CD8-positive, alpha-beta memory T cell (primary cell): ENCODE measurements around the gene DHX57. TPM values are rescaled to one million over a fixed set of nuclear protein-coding genes. Genes with fewer than 3 reads are reported as not detected.
A peak's percentile ranks its signal among the peaks of the same experiment; 100 is the strongest.

ENCODE experiments used
- CTCF ChIA-PET: fragments of 350-600 bp; sonication (Branson Sonifier 250); formaldehyde crosslinking; loops from one replicate; lab custom pipeline; 2021; ENCODE audit warnings: antibody characterized with exemption; lab: Charles Lee
- POLR2A ChIA-PET: fragments of 350-600 bp; sonication (Branson Sonifier 250); formaldehyde crosslinking; loops from one replicate; lab custom pipeline; 2021; ENCODE audit warnings: antibody characterized with exemption; lab: Charles Lee
- DNase-seq, 5 donors: peaks; one replicate each; pipeline versions ENCODE4 v3.0.0 to v3.0.0-alpha.2; 2020 to 2022; ENCODE audit warnings: mixed read lengths in 1 of 5
- H3K27ac ChIP-seq: one replicate; pipeline ENCODE4 v1.7.0; 2013; ENCODE audit warnings: low read depth, mild to moderate bottlenecking, low read length, moderate library complexity
- H3K27me3 ChIP-seq: 2 replicates; pipeline ENCODE4 v1.7.0; 2013; ENCODE audit warnings: low read length, mild to moderate bottlenecking; ENCODE audit not compliant: insufficient read depth, poor library complexity, severe bottlenecking
- H3K36me3 ChIP-seq: 2 replicates; pipeline ENCODE4 v1.7.0; 2013; ENCODE audit warnings: mild to moderate bottlenecking, low read length, moderate library complexity; ENCODE audit not compliant: insufficient read depth
- H3K4me1 ChIP-seq: 2 replicates; pipeline ENCODE4 v1.7.0; 2013; ENCODE audit warnings: mild to moderate bottlenecking, low read length, moderate library complexity; ENCODE audit not compliant: insufficient read depth
- H3K4me3 ChIP-seq: 2 replicates; pipeline ENCODE4 v1.7.0; 2013; ENCODE audit warnings: mild to moderate bottlenecking, low read length
- H3K9me3 ChIP-seq: 2 replicates; pipeline ENCODE4 v1.7.0; 2013; ENCODE audit warnings: mild to moderate bottlenecking, low read length
- H3K27ac Mint-ChIP-seq, 8 donors: one replicate each; pipeline ENCODE4 v1.8.0; 2020 to 2021; ENCODE audit warnings: mixed read lengths in 8 of 8, mild to moderate bottlenecking in 6 of 8, inconsistent platforms in 3 of 8, moderate library complexity in 3 of 8
- H3K27me3 Mint-ChIP-seq, 2 donors: one replicate each; pipeline ENCODE4 v1.8.0; 2020 to 2021; ENCODE audit warnings: mixed read lengths in 2 of 2, mild to moderate bottlenecking in 1 of 2, moderate library complexity in 1 of 2
- H3K36me3 Mint-ChIP-seq, 3 donors: one replicate each; pipeline ENCODE4 v1.8.0; 2020 to 2021; ENCODE audit warnings: mixed read lengths in 3 of 3, inconsistent platforms in 1 of 3, mild to moderate bottlenecking in 1 of 3
- H3K4me1 Mint-ChIP-seq, 3 donors: one replicate each; pipeline ENCODE4 v1.8.0; 2020 to 2021; ENCODE audit warnings: mixed read lengths in 3 of 3, inconsistent platforms in 1 of 3, mild to moderate bottlenecking in 1 of 3
- H3K4me3 Mint-ChIP-seq, 7 donors: one replicate each; pipeline ENCODE4 v1.8.0; 2020 to 2021; ENCODE audit warnings: mixed read lengths in 7 of 7, mild to moderate bottlenecking in 6 of 7, moderate library complexity in 4 of 7, inconsistent platforms in 2 of 7
- H3K9me3 Mint-ChIP-seq, 5 donors: one replicate each; pipeline ENCODE4 v1.8.0; 2020 to 2022; ENCODE audit warnings: mixed read lengths in 5 of 5, mild to moderate bottlenecking in 3 of 5, moderate library complexity in 2 of 5, inconsistent platforms in 1 of 5
- polyA plus RNA-seq: library from polyadenylated mRNA; unstranded; fragments of 300-500 nt; fragmentation: Illumina TruSeq; gene quantifications from one replicate; pipeline ENCODE4 v1.2.3, GENCODE V29; 2021
- total RNA-seq, 2 experiments: library from RNA; stranded (reverse); gene quantifications; one replicate each; pipeline ENCODE4 v1.2.3, GENCODE V29; 2021

Gene DHX57, protein sequence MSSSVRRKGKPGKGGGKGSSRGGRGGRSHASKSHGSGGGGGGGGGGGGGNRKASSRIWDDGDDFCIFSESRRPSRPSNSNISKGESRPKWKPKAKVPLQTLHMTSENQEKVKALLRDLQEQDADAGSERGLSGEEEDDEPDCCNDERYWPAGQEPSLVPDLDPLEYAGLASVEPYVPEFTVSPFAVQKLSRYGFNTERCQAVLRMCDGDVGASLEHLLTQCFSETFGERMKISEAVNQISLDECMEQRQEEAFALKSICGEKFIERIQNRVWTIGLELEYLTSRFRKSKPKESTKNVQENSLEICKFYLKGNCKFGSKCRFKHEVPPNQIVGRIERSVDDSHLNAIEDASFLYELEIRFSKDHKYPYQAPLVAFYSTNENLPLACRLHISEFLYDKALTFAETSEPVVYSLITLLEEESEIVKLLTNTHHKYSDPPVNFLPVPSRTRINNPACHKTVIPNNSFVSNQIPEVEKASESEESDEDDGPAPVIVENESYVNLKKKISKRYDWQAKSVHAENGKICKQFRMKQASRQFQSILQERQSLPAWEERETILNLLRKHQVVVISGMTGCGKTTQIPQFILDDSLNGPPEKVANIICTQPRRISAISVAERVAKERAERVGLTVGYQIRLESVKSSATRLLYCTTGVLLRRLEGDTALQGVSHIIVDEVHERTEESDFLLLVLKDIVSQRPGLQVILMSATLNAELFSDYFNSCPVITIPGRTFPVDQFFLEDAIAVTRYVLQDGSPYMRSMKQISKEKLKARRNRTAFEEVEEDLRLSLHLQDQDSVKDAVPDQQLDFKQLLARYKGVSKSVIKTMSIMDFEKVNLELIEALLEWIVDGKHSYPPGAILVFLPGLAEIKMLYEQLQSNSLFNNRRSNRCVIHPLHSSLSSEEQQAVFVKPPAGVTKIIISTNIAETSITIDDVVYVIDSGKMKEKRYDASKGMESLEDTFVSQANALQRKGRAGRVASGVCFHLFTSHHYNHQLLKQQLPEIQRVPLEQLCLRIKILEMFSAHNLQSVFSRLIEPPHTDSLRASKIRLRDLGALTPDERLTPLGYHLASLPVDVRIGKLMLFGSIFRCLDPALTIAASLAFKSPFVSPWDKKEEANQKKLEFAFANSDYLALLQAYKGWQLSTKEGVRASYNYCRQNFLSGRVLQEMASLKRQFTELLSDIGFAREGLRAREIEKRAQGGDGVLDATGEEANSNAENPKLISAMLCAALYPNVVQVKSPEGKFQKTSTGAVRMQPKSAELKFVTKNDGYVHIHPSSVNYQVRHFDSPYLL (N-terminal part only)
- 10 to 100 TPM; 20.1 to 21.3 TPM for total RNA-seq
- polyA plus RNA-seq = 7.1 TPM

DNA sequence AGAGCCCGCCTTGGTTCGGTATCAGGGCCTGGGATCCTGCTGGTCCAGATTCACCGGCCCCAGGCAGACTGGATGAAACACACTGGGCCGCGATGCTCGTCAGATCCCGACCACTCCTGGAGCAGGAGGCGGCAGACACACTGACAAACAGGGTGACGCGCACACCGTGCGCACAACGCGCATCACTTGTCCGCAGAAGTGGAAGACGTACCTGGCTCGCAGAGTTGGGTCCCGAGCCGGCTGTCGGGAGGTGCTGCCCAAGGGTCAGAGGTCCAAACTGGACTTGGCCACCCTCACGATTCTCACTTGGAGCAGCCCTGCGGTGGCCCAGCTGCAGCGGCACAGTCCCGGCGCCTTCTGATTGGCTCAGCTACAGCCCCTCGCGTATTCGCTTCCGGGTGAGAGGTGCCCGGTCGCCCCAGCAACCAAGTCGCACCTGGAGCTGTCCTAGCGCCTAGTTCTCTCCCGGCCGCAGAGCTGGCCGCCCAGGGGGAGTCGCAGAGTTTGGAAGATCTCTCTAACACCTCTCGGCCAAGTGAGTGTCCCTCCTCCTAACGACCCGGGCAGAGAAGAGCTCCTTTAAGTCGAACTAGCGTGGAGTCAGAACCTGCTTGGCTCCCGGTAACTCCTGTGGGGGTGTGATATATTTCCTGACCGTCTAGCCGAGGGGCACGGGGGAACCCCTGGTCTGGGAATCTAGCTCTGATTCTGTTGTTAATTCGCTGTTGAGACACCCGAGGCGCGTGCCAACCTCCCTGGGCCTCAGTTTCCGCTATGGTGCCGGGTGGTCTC is at the start of gene DHX57, which contains the start of gene MORN2:
Gene DHX57 (minus strand): TSS at position 359 of the 792 bp plus-strand sequence. CDS start 7,529 bp downstream, outside the sequence.
Gene MORN2 (plus strand): TSS at position 401 of the 792 bp plus-strand sequence.
- peak within 1 kb of the TSS; percentile 89 for H3K27ac ChIP-seq
- CTCF ChIA-PET = interaction anchor here (1.4 kb wide), 1 partner anchor 34 kb away, joined by 5 read pairs; no protein-coding TSS in a partner anchor
- H3K4me3 Mint-ChIP-seq = peak within 1 kb of the TSS; percentile 85 to 99 (median 96)

DNA sequence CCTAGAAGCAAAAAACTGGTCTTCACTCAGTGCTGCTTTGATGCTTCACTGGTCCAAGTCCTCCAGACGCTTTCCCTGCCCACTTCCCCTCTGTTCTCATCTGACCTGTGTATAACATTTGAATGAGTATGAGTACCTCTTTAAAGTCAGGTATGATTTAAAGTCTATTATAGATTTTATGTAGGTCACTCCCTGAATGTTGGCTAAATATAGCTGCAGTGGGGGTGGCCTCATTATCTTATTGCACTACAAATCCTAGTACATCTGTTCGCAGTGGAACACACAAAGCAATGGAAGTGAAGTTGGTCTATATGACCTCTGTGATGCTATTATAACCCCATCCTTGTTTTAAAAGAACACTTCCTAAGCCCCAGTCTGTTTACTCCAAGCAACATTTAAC is 47.2 kb upstream of the DHX57 start:
- CTCF ChIA-PET = no interaction called here
- Histone ChIP-seq H3K4me3 (no peak overlapping the region), H3K9me3 (no peaks in the 10 kb centered on the region), H3K4me1 (no peaks in the 10 kb centered on the region), H3K27ac (no peak overlapping the region), H3K27me3 (no peaks in the 10 kb centered on the region), H3K36me3 (no peaks in the 10 kb centered on the region)
- H3K4me3 Mint-ChIP-seq = no peak overlapping the region
- H3K27me3 Mint-ChIP-seq = peaks cover 0 to 6% of the 10 kb centered on the region in 2 donors
- H3K9me3 Mint-ChIP-seq = no peaks in the 10 kb centered on the region
- no peaks in the 10 kb centered on the region for H3K36me3 Mint-ChIP-seq
- H3K27ac Mint-ChIP-seq = no peak overlapping the region
- DNase-seq = no peak
- no peaks in the 10 kb centered on the region for H3K4me1 Mint-ChIP-seq
- POLR2A ChIA-PET = no interaction called here

More for the DNA sequence above, at the start of gene DHX57, which contains the start of gene MORN2:
- H3K9me3 Mint-ChIP-seq = peaks cover 0 to 11% (median 2%) of the 10 kb centered on the region in 5 donors
- DNase-seq = peak; percentile 70 to 87 (median 77)
- peak within 1 kb of the TSS; percentile 91 to 100 (median 98) for H3K27ac Mint-ChIP-seq
- H3K36me3 Mint-ChIP-seq = peaks cover 10 to 15% (median 12%) of the 10 kb centered on the region in 3 donors
- POLR2A ChIA-PET = interaction anchor here (0.9 kb wide), 1 partner anchor 125 kb away, joined by 4 read pairs; the partner anchor contains the start of gene SRSF7
- no peaks in the 10 kb centered on the region for H3K36me3 ChIP-seq
- no peaks in the 10 kb centered on the region for H3K27me3 ChIP-seq
- no peaks in the 10 kb centered on the region for H3K9me3 ChIP-seq
- H3K4me1 Mint-ChIP-seq = peaks cover 34 to 38% (median 34%) of the 10 kb centered on the region in 3 donors
- no peaks in the 10 kb centered on the region for H3K27me3 Mint-ChIP-seq
- peak within 1 kb of the TSS; percentile 99 for H3K4me3 ChIP-seq
- H3K4me1 ChIP-seq = peaks cover 16% of the 10 kb centered on the region

DNA sequence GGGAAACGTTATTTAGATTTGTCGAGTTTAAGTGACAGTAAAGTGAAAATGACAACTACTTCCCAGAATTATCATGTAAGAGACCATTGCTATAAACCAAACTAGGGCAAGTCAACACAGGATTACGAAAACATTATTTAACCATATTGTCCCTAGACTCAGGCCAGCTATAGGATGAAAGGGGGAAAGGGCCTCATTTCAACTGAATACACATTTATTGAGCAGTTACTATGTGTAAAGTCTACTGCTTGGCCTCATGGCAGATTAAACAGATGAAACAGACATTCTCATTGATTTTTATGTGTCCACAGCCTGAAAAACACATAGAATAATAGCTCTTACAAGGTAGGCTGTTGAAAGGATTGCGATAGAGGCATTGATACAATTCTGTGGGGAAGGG is 46.7 kb upstream of the DHX57 start:
- no peak overlapping the region for H3K27ac Mint-ChIP-seq
- H3K27me3 Mint-ChIP-seq = peaks cover 1 to 10% of the 10 kb centered on the region in 2 donors
- CTCF ChIA-PET = interaction anchor here (1.4 kb wide), 1 partner anchor 10 kb away, joined by 3 read pairs; no protein-coding TSS in a partner anchor
- no peaks in the 10 kb centered on the region for H3K9me3 Mint-ChIP-seq
- H3K4me3 Mint-ChIP-seq = no peak overlapping the region
- DNase-seq = no peak
- Histone ChIP-seq H3K9me3 (no peaks in the 10 kb centered on the region), H3K4me1 (no peaks in the 10 kb centered on the region), H3K27ac (no peak overlapping the region), H3K27me3 (no peaks in the 10 kb centered on the region), H3K4me3 (no peak overlapping the region), H3K36me3 (no peaks in the 10 kb centered on the region)
- POLR2A ChIA-PET = no interaction called here
- H3K4me1 Mint-ChIP-seq = no peaks in the 10 kb centered on the region
- no peaks in the 10 kb centered on the region for H3K36me3 Mint-ChIP-seq

DNA sequence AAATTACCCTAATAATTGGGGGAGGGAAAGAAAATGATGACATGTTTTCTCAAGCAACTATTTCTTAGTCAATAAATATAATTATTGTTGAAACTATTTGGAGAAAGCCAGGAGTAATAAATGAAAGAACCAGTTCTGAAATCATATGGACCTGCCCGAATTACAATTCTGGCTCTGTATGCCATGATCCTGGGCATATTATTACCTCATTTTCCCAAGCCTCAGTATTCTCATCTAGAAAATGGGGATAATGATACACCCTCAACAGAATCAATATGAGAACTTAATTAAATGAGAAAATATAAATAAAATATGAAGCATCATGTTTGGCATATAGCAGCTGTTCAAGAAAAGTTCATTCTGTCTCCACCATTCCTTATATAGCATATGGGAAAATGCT is 36.9 kb upstream of the DHX57 start:
- no peaks in the 10 kb centered on the region for H3K27me3 ChIP-seq
- no peaks in the 10 kb centered on the region for H3K9me3 Mint-ChIP-seq
- H3K27ac Mint-ChIP-seq = no peak overlapping the region

DNA sequence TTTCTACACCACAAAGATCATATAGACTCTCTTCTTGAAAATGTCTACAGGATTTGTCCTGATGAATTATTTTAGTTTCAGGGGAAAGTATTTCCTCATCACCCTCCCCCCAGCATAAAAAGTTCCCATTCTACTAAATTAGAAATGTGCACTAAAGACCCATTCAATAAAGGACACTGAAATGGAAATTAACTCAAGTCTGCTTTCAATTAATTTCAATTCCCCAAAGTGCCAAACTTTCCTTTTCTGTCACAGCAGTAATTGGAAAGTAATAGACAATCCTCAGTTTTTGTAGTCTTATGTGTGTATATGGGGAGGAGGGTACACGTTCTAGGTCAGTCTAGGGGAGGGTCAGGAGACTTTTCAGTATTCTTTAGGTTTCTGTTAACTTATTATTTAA is 35.5 kb upstream of the DHX57 start:
- Mint-ChIP-seq H3K4me1 (peaks cover 0 to 5% (median 0%) of the 10 kb centered on the region in 3 donors), H3K36me3 (no peaks in the 10 kb centered on the region), H3K4me3 (no peak overlapping the region), H3K27me3 (no peaks in the 10 kb centered on the region), H3K27ac (no peak overlapping the region), H3K9me3 (no peaks in the 10 kb centered on the region)
- no peaks in the 10 kb centered on the region for H3K9me3 ChIP-seq
- H3K4me1 ChIP-seq = no peaks in the 10 kb centered on the region
- no peak overlapping the region for H3K4me3 ChIP-seq
- no peaks in the 10 kb centered on the region for H3K36me3 ChIP-seq
- CTCF ChIA-PET = no interaction called here
- no peak for DNase-seq
- H3K27ac ChIP-seq = no peak overlapping the region
- POLR2A ChIA-PET = no interaction called here
- no peaks in the 10 kb centered on the region for H3K27me3 ChIP-seq

More for the DNA sequence above, 36.9 kb upstream of the DHX57 start:
- Histone ChIP-seq H3K9me3 (no peaks in the 10 kb centered on the region), H3K4me1 (no peaks in the 10 kb centered on the region), H3K27ac (no peak overlapping the region), H3K4me3 (no peak overlapping the region), H3K36me3 (no peaks in the 10 kb centered on the region)
- Mint-ChIP-seq H3K4me3 (no peak overlapping the region), H3K36me3 (no peaks in the 10 kb centered on the region), H3K27me3 (peaks cover under 1 to 3% of the 10 kb centered on the region in 2 donors), H3K4me1 (peaks cover 0 to 5% (median 0%) of the 10 kb centered on the region in 3 donors)
- CTCF ChIA-PET = interaction anchor here (0.6 kb wide), 1 partner anchor 35 kb away, joined by 3 read pairs; no protein-coding TSS in a partner anchor
- no peak for DNase-seq
- POLR2A ChIA-PET = no interaction called here

DNA sequence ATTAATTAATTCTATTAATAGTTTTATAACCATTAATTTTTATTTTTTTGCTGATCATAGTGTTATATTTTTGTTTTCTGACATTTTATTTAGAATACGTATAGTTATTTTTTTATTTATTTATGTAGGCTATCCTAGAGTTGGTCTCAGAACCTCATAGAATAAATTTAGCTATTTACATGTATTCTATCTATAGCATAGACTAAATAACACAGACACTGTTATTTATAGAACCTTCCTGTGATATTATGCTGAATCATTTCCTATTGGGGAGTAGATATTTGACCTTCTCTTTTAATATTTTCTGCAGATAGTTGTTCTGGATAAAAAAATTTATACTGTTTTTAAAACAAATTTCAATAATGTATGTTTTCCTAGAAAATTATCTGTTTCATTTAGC is 34.1 kb upstream of the DHX57 start:
- Histone ChIP-seq H3K27ac (no peak overlapping the region), H3K4me3 (no peak overlapping the region), H3K36me3 (no peaks in the 10 kb centered on the region), H3K4me1 (no peaks in the 10 kb centered on the region), H3K27me3 (no peaks in the 10 kb centered on the region), H3K9me3 (no peaks in the 10 kb centered on the region)
- no peak overlapping the region for H3K4me3 Mint-ChIP-seq
- H3K4me1 Mint-ChIP-seq = peaks cover 0 to 5% (median 0%) of the 10 kb centered on the region in 3 donors
- H3K27ac Mint-ChIP-seq = no peak overlapping the region
- H3K9me3 Mint-ChIP-seq = no peaks in the 10 kb centered on the region
- no peak for DNase-seq
- ChIA-PET CTCF (no interaction called here), POLR2A (no interaction called here)
- H3K36me3 Mint-ChIP-seq = no peaks in the 10 kb centered on the region
- H3K27me3 Mint-ChIP-seq = no peaks in the 10 kb centered on the region
